Activated CD4-positive, alpha-beta T cell treated with anti-CD3 and anti-CD28 coated beads, Interleukin-2, amount 50 U/mL, for 24 hours (primary cell): ENCODE results near the gene GUCA2A.

Experiments
- DNase-seq, 2 donors: peaks; one replicate each; pipeline ENCODE4 v3.0.0-alpha.2; 2020; ENCODE audit warnings: low read depth in 1 of 2, low spot score in 1 of 2

Gene GUCA2A

GRCh38 chr1:42133809-42134526 lies 30.6 kb downstream of the GUCA2A start:
- no peak for DNase-seq

- DNase-seq: no peak
Observed at GRCh38 chr1:42133390-42133789, 31.2 kb downstream of the GUCA2A start.

- DNase-seq: no peak
Observed at GRCh38 chr1:42130061-42130660, 34.4 kb downstream of the GUCA2A start.

DNA sequence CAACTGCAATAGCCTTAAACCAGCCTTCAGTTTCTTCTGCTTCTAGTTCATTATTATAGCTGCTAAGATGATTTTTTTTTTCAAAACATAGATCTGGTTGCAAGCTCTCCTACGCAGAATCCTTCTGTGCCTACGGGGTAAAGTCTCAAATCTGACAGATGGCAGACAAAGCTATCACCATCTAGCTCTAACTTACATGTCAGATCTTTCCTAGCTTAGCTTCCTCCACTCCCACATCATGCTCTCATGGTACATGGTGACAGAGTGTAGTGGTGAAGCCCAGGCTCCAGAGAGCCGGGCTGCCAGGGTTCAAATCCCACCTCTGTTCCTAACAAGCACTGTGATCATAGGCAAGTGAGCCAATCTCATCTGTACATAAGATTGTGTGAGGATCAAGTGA lies 35.6 kb downstream of the GUCA2A start:
- no peak for DNase-seq

GRCh38 chr1:42128499-42128898 lies 36.0 kb downstream of the GUCA2A start:
- DNase-seq: no peak

DNA sequence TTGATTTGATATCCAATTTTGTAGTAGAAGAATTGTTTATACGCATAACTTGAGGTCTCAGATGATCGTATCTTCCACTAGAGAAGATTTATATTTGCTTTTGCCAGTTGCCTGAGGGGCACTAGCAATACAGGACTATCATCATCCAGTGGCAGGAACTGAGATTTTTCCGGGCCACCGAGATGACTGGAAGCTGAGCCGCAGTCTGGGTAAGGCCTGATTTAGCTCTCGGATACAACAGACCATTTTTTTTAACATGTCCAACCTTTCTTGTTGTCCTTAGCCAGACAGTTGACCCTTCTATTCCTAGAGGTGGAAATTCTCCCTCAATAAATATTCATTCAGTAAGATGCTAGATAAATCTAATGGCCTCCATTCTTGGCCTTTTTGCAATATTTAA lies 36.8 kb downstream of the GUCA2A start:
- DNase-seq: no peak

DNA sequence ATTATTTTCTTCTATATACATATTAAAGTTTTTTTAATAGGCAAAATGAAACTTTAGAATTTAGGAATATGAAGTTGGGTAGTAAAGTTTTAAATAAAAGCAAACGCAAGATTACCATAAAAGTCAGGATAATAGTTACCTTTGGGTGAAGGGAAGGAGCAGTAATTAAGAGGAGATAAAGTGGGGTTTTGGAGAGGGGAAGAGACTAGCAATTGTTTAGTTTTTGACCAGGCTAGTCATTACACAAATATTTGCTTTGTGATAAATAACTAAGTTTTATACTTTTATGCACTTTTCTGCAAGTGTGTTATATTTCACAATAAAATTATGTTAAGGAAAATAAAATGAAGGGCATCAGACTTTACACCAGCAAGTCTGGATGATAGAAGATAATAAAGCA lies 39.0 kb downstream of the GUCA2A start:
- DNase-seq: no peak

- no peak for DNase-seq
Observed at GRCh38 chr1:42122408-42122807, 42.1 kb downstream of the GUCA2A start.

DNA sequence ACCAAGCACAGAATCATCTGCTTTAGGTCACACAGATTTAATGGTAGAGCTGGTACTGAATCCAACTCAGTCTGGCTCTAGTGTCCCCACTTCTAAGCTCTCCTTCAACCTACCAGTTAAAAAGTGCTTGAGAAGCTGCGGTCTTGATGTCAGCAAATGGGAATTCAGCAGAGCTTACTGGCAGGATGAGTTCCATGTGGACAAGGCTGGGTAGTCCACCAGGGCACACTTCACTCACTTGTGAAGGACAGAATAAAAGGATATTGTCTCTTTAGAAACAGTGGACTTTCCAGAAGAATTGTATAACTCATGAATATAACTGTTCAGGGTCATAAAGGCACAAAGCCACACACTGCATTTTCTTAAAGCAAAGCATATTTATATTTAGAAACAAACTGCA lies 46.4 kb downstream of the GUCA2A start:
- DNase-seq: no peak

GRCh38 chr1:42117214-42117613 lies 47.3 kb downstream of the GUCA2A start:
- DNase-seq: no peak

DNA sequence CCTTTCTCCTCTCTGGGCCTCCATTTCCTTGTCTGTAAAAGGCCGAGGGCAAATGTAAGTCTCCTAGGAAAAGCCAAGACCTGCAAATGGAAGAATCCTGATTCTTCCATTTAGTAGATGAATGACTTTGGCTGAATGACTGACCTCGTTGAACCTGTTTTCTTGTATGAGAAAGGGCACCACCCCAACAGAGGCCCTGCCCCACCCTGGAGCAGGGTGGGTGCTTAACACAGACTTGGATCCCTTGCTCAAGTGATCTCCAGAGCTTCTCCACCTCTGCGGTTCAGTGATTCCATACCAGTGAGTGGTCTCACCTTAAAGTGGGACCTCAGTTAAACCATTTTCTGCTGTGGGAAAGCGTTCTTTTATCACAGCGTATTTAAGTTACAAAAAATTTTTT lies 50.3 kb downstream of the GUCA2A start:
- no peak for DNase-seq
